SK-N-SH (cell line): ENCODE measurements around the gene NAT9. TPM values are rescaled to one million over a fixed set of nuclear protein-coding genes. Genes with fewer than 3 reads are reported as not detected.

Experiments
- CTCF ChIA-PET: fragments of 300-600, 350-600 bp; formaldehyde crosslinking; extraction: SDS; loops from one replicate; lab custom pipeline; 2021; lab: Yijun Ruan, JAX
- POLR2A ChIA-PET: fragments of 350-600 bp; sonication (Branson Sonifier 250); formaldehyde crosslinking; extraction: SDS; loops from one replicate; lab custom pipeline; 2020; ENCODE audit warnings: antibody characterized with exemption, inconsistent platforms; lab: Yijun Ruan, JAX
- DNase-seq: peaks from one replicate; pipeline ENCODE4 v3.0.0; 2012
- H2AFZ ChIP-seq: fragments of 200-600 bp; sonication (generic); 2 replicates; pipeline ENCODE4 v1.8.1; 2016; ENCODE audit warnings: antibody characterized with exemption, mild to moderate bottlenecking, low read depth
- H3F3A ChIP-seq: fragments of 200-600 bp; sonication (generic); replicated peaks from 2 replicates; pipeline ENCODE3; 2016; ENCODE audit warnings: antibody characterized with exemption, mild to moderate bottlenecking; ENCODE audit not compliant: insufficient read depth
- H3K27ac ChIP-seq, 2 experiments: fragments of 200-500 bp in 1 of 2; fragments of 200-600 bp in 1 of 2; sonication (Bioruptor generic) in 1 of 2; sonication (generic), shearing (Covaris generic) in 1 of 2; 2 replicates each; pipeline versions ENCODE4 v1.5.1 to v1.6.1; 2014 to 2016; ENCODE audit warnings: low read depth in 2 of 2, inconsistent platforms in 1 of 2, low read length in 1 of 2, mild to moderate bottlenecking in 1 of 2, mixed read lengths in 1 of 2
- H3K27me3 ChIP-seq: fragments of 200-600 bp; sonication (generic), shearing (Covaris generic); 2 replicates; pipeline ENCODE4 v1.6.1; 2016; ENCODE audit warnings: mixed run types; ENCODE audit not compliant: insufficient read depth
- H3K36me3 ChIP-seq, 2 experiments: fragments of 200-500 bp in 1 of 2; fragments of 200-600 bp in 1 of 2; sonication (Bioruptor generic) in 1 of 2; sonication (generic) in 1 of 2; replicated peaks in 1 of 2; 2 replicates each; pipeline versions ENCODE3 to v1.5.1; 2014 to 2016; ENCODE audit warnings: low read length in 1 of 2, mild to moderate bottlenecking in 1 of 2; ENCODE audit not compliant: insufficient read depth in 2 of 2, control insufficient read depth in 1 of 2
- H3K4me1 ChIP-seq, 2 experiments: fragments of 200-500 bp in 1 of 2; fragments of 200-600 bp in 1 of 2; sonication (Bioruptor generic) in 1 of 2; sonication (generic), shearing (Covaris generic) in 1 of 2; 2 replicates each; pipeline versions ENCODE4 v1.5.1 to v1.6.1; 2014 to 2016; ENCODE audit warnings: low read depth in 1 of 2, low read length in 1 of 2, mixed run types in 1 of 2; ENCODE audit not compliant: insufficient read depth in 2 of 2, control insufficient read depth in 1 of 2
- H3K4me2 ChIP-seq: fragments of 200-600 bp; sonication (generic), shearing (Covaris generic); 2 replicates; pipeline ENCODE4 v1.6.1; 2017; ENCODE audit warnings: mixed run types
- H3K4me3 ChIP-seq, 2 experiments: fragments of 200-500 bp in 1 of 2; fragments of 200-600 bp in 1 of 2; sonication (Bioruptor generic) in 1 of 2; sonication (generic), shearing (Covaris generic) in 1 of 2; 2 replicates each; pipeline versions ENCODE4 v1.5.1 to v1.8.1; 2014 to 2016; ENCODE audit warnings: low read depth in 2 of 2, inconsistent platforms in 1 of 2, low read length in 1 of 2, mild to moderate bottlenecking in 1 of 2, mixed read lengths in 1 of 2, moderate library complexity in 1 of 2
- H3K79me2 ChIP-seq: fragments of 200-600 bp; sonication (generic); 2 replicates; pipeline ENCODE4 v1.8.1; 2017; ENCODE audit warnings: mild to moderate bottlenecking; ENCODE audit not compliant: insufficient read depth
- H3K9ac ChIP-seq: fragments of 200-600 bp; sonication (generic); 2 replicates; pipeline ENCODE4 v1.6.1; 2017; ENCODE audit warnings: mixed run types
- H3K9me2 ChIP-seq: fragments of 200-600 bp; sonication (generic); 2 replicates; pipeline ENCODE4 v1.6.1; 2017; ENCODE audit warnings: mixed run types
- H3K9me3 ChIP-seq: fragments of 200-600 bp; sonication (generic); 2 replicates; pipeline ENCODE4 v1.6.1; 2017; ENCODE audit warnings: mixed run types, mild to moderate bottlenecking, moderate library complexity
- H4K20me1 ChIP-seq: fragments of 200-600 bp; sonication (generic); 2 replicates; pipeline ENCODE4 v1.6.1; 2017; ENCODE audit warnings: mild to moderate bottlenecking, mixed run types; ENCODE audit not compliant: insufficient read depth
- CTCF ChIP-seq: fragments of 200-600 bp; sonication (generic); IDR thresholded peaks from 2 replicates; pipeline ENCODE4 v1.6.1; 2017; ENCODE audit warnings: antibody characterized with exemption, mild to moderate bottlenecking, moderate library complexity
- ELF1 ChIP-seq: IDR thresholded peaks from 2 replicates; pipeline ENCODE4 v1.4.0; 2012
- EP300 ChIP-seq, 2 experiments: IDR thresholded peaks; 2 replicates each; pipeline versions ENCODE4 v1.4.0 to v1.6.1; 2012; ENCODE audit warnings: borderline replicate concordance in 1 of 2, low read depth in 1 of 2, low read length in 1 of 2
- JUND ChIP-seq: IDR thresholded peaks from 2 replicates; pipeline ENCODE4 v1.4.0; 2012
- MAX ChIP-seq: IDR thresholded peaks from 2 replicates; pipeline ENCODE4 v1.4.0; 2012; ENCODE audit warnings: low read depth
- MXI1 ChIP-seq: IDR thresholded peaks from 2 replicates; pipeline ENCODE4 v1.6.1; 2012; ENCODE audit warnings: mild to moderate bottlenecking, low read depth, low read length, improper control_type of control experiment
- PBX3 ChIP-seq: IDR thresholded peaks from 2 replicates; pipeline ENCODE4; 2012
- TAF1 ChIP-seq: IDR thresholded peaks from 2 replicates; pipeline ENCODE4 v1.6.1; 2012; ENCODE audit warnings: low read depth, mild to moderate bottlenecking, low read length, moderate library complexity, borderline replicate concordance
- USF1 ChIP-seq: IDR thresholded peaks from 2 replicates; pipeline ENCODE4 v1.4.0; 2012; ENCODE audit warnings: low read depth, borderline replicate concordance
- USF2 ChIP-seq: fragments of 150-350 bp; IDR thresholded peaks from 2 replicates; pipeline ENCODE4 v1.6.1; 2017; ENCODE audit warnings: antibody characterized with exemption, low read length, low read depth, borderline replicate concordance
- YY1 ChIP-seq: IDR thresholded peaks from 2 replicates; pipeline ENCODE4 v1.4.0; 2012; ENCODE audit warnings: low read depth, mild to moderate bottlenecking
- WGBS: methylation state at CpG from one replicate; pipeline ENCODE4 v1.1.6; 2017; ENCODE audit warnings: low lambda C conversion rate; 5-methylcytosine and 5-hydroxymethylcytosine counted together
- polyA plus RNA-seq, 3 experiments: library from polyadenylated mRNA; depleted of rRNA; stranded (reverse); fragments of >200 nt; gene quantifications; 2 replicates each; pipeline ENCODE4 v1.2.3, GENCODE V29; 2012

The NAT9 gene
- polyA plus RNA-seq, 1 of the 3 experiments (the other 2 are of a cell fraction) = 117 TPM

GRCh38 chr17:74776044-74776962, at the start of gene NAT9 (continued):
- TF ChIP-seq YY1 (no peak), JUND (no peak), USF1 (0 out of 2 replicates have a peak, but pooled peaks have one; percentile 10), EP300 (IDR thresholded peaks at IDR 0.05; ENCODE audit: borderline replicate concordance in 1 of 2, low read depth in 1 of 2, low read length in 1 of 2) (no peak), ELF1 (peak; percentile 95), TAF1 (peak; percentile 75; the same call in 1 of the 2 replicates), MXI1 (peak; percentile 98), PBX3 (0 out of 2 replicates have a peak, but pooled peaks have one; percentile 13), CTCF (no peak)

- Histone ChIP-seq H3K9me3 (no peaks in the 10 kb centered on the region), H3K4me2 (no peak overlapping the region), H3K27me3 (no peaks in the 10 kb centered on the region), H3K36me3 (peaks cover 0 to 52% of the 10 kb centered on the region in 2 experiments), H3K9me2 (no peaks in the 10 kb centered on the region), H2AFZ (no peak overlapping the region), H3K4me1 (no peaks in the 10 kb centered on the region; a peak in 2 of 4 replicates), H3K9ac (no peak overlapping the region), H3K4me3 (no peak overlapping the region), H3K79me2 (no peaks in the 10 kb centered on the region), H3F3A (no peaks in the 10 kb centered on the region), H4K20me1 (no peaks in the 10 kb centered on the region), H3K27ac (no peak overlapping the region)
- no peak for DNase-seq
- TF ChIP-seq MAX (no peak), USF2 (no peak), TAF1 (no peak), CTCF (no peak)
- 85% methylated on average over 10 of the region's 11 CpGs for WGBS
- ChIA-PET CTCF (interaction anchor here (0.7 to 98.1 kb wide), 6 partner anchors 10 to 35 kb away, joined by 3 to 3869 read pairs (median 18); partner anchors contain the start of genes FDXR and GRIN2C), POLR2A (no interaction called here)
These were observed 48.9 kb upstream of the NAT9 start for GRCh38 chr17:74824961-74825627.
